Activated naive CD4-positive, alpha-beta T cell treated with anti-CD3 and anti-CD28 coated beads, Interleukin-2, amount 50 U/mL, for 72 hours (primary cell): Measurements from ENCODE around the gene SLC6A11. TPM values are rescaled to one million over a fixed set of nuclear protein-coding genes. Genes with fewer than 3 reads are reported as not detected.

Experiments used
- ATAC-seq, 2 donors: fragments of 150-1000 bp; cut with Tn5 transposase; 2 replicates each; pipeline ENCODE4 v1.10.0; 2021; ENCODE audit warnings: mild to moderate bottlenecking in 2 of 2, moderate library complexity in 2 of 2
- DNase-seq, 2 donors: peaks; one replicate each; pipeline ENCODE4 v3.0.0; 2021 to 2022; ENCODE audit warnings: low spot score in 2 of 2
- H3K27ac Mint-ChIP-seq, 2 donors: one replicate each; pipeline ENCODE4 v1.8.0; 2022; ENCODE audit warnings: mild to moderate bottlenecking in 2 of 2, mixed read lengths in 2 of 2
- H3K36me3 Mint-ChIP-seq, 2 donors: one replicate each; pipeline ENCODE4 v1.8.0; 2022; ENCODE audit warnings: mixed read lengths in 2 of 2
- H3K9me3 Mint-ChIP-seq, 2 donors: one replicate each; pipeline ENCODE4 v1.8.0; 2022; ENCODE audit warnings: mixed read lengths in 2 of 2
- total RNA-seq, 2 donors: library from RNA; stranded (reverse); gene quantifications; one replicate each; pipeline ENCODE4 v1.2.3, GENCODE V29; 2022

The SLC6A11 gene
- total RNA-seq, 2 donors from 2014 or later = not detected

- ATAC-seq = no peak
These were observed 73.4 kb downstream of the SLC6A11 start for GRCh38 chr3:10889206-10889960.

GRCh38 chr3:10890665-10891064 lies 74.6 kb downstream of the SLC6A11 start:
- ATAC-seq = no peak
- Mint-ChIP-seq H3K27ac (no peak overlapping the region), H3K36me3 (peaks cover 6 to 7% of the 10 kb centered on the region in 2 donors), H3K9me3 (peaks cover 6 to 23% of the 10 kb centered on the region in 2 donors)
- no peak for DNase-seq

More at GRCh38 chr3:10889206-10889960, 73.4 kb downstream of the SLC6A11 start:
- Mint-ChIP-seq H3K9me3 (peaks cover 6 to 23% of the 10 kb centered on the region in 2 donors), H3K27ac (no peak overlapping the region), H3K36me3 (peaks cover 6 to 7% of the 10 kb centered on the region in 2 donors)
- DNase-seq = no peak

GRCh38 chr3:10892622-10893021 lies 76.6 kb downstream of the SLC6A11 start:
- no peak for ATAC-seq
- Mint-ChIP-seq H3K36me3 (peaks cover 6 to 7% of the 10 kb centered on the region in 2 donors), H3K9me3 (peaks cover 6 to 28% of the 10 kb centered on the region in 2 donors), H3K27ac (no peak overlapping the region)
- DNase-seq = no peak

- Mint-ChIP-seq H3K27ac (no peak overlapping the region), H3K9me3 (peaks cover 17 to 23% of the 10 kb centered on the region in 2 donors), H3K36me3 (peaks cover 5 to 8% of the 10 kb centered on the region in 2 donors)
- no peak for DNase-seq
- no peak for ATAC-seq
These were observed 85.4 kb downstream of the SLC6A11 start for GRCh38 chr3:10901296-10901945.

GRCh38 chr3:10907262-10907661 lies 91.2 kb downstream of the SLC6A11 start:
- peaks cover 15 to 18% of the 10 kb centered on the region in 2 donors for H3K36me3 Mint-ChIP-seq
- H3K27ac Mint-ChIP-seq = no peak overlapping the region
- no peak for DNase-seq
- ATAC-seq = no peak
- H3K9me3 Mint-ChIP-seq = peaks cover 30 to 34% of the 10 kb centered on the region in 2 donors

- no peak overlapping the region for H3K27ac Mint-ChIP-seq
- H3K36me3 Mint-ChIP-seq = peaks cover 15 to 18% of the 10 kb centered on the region in 2 donors
- peaks cover 30 to 34% of the 10 kb centered on the region in 2 donors for H3K9me3 Mint-ChIP-seq
- DNase-seq (no peak), ATAC-seq (no peak)
These were observed 94.3 kb downstream of the SLC6A11 start for GRCh38 chr3:10910367-10910766.

- ATAC-seq (no peak), DNase-seq (no peak)
- H3K9me3 Mint-ChIP-seq = peaks cover 22 to 26% of the 10 kb centered on the region in 2 donors
- no peak overlapping the region for H3K27ac Mint-ChIP-seq
- peaks cover 9% of the 10 kb centered on the region in 2 donors for H3K36me3 Mint-ChIP-seq
These were observed 95.4 kb downstream of the SLC6A11 start for GRCh38 chr3:10911350-10912002.

- no peak for DNase-seq
- Mint-ChIP-seq H3K36me3 (no peaks in the 10 kb centered on the region), H3K9me3 (peaks cover 12 to 15% of the 10 kb centered on the region in 2 donors), H3K27ac (no peak overlapping the region)
- ATAC-seq = no peak
These were observed 96.8 kb downstream of the SLC6A11 start for GRCh38 chr3:10912786-10913185.

GRCh38 chr3:10915376-10915775 lies 99.3 kb downstream of the SLC6A11 start:
- ATAC-seq (no peak), DNase-seq (no peak)
- Mint-ChIP-seq H3K9me3 (no peaks in the 10 kb centered on the region), H3K36me3 (no peaks in the 10 kb centered on the region), H3K27ac (no peak overlapping the region)

- no peak for ATAC-seq
- Mint-ChIP-seq H3K36me3 (no peaks in the 10 kb centered on the region), H3K9me3 (peaks cover 0 to 4% of the 10 kb centered on the region in 2 donors), H3K27ac (no peak overlapping the region)
- no peak for DNase-seq
These were observed 101.1 kb downstream of the SLC6A11 start for GRCh38 chr3:10917176-10917575.

- ATAC-seq (no peak), DNase-seq (no peak)
- Mint-ChIP-seq H3K9me3 (peaks cover 0 to 4% of the 10 kb centered on the region in 2 donors), H3K27ac (no peak overlapping the region), H3K36me3 (no peaks in the 10 kb centered on the region)
These were observed 102.0 kb downstream of the SLC6A11 start for GRCh38 chr3:10918011-10918410.

- H3K36me3 Mint-ChIP-seq = no peaks in the 10 kb centered on the region
- ATAC-seq = no peak
- H3K27ac Mint-ChIP-seq = no peak overlapping the region
- peaks cover 0 to 4% of the 10 kb centered on the region in 2 donors for H3K9me3 Mint-ChIP-seq
- no peak for DNase-seq
These were observed 103.6 kb downstream of the SLC6A11 start for GRCh38 chr3:10919636-10920035.

- no peaks in the 10 kb centered on the region for H3K36me3 Mint-ChIP-seq
- H3K9me3 Mint-ChIP-seq = peaks cover 0 to 4% of the 10 kb centered on the region in 2 donors
- no peak overlapping the region for H3K27ac Mint-ChIP-seq
- DNase-seq (peak in 1 of 2 donors; percentile 3), ATAC-seq (no peak)
These were observed 109.6 kb downstream of the SLC6A11 start for GRCh38 chr3:10925436-10926255.

GRCh38 chr3:10926256-10926810 lies 110.3 kb downstream of the SLC6A11 start:
- Mint-ChIP-seq H3K9me3 (no peaks in the 10 kb centered on the region), H3K27ac (no peak overlapping the region), H3K36me3 (no peaks in the 10 kb centered on the region)
- peak in 1 of 2 donors; percentile 25 for DNase-seq
- no peak for ATAC-seq

- H3K9me3 Mint-ChIP-seq = no peaks in the 10 kb centered on the region
- DNase-seq = peak in 1 of 2 donors; percentile 23
- ATAC-seq = no peak
- no peaks in the 10 kb centered on the region for H3K36me3 Mint-ChIP-seq
- H3K27ac Mint-ChIP-seq = no peak overlapping the region
These were observed 110.9 kb downstream of the SLC6A11 start for GRCh38 chr3:10926811-10927521.

GRCh38 chr3:10927551-10927950 lies 111.5 kb downstream of the SLC6A11 start:
- H3K27ac Mint-ChIP-seq = no peak overlapping the region
- DNase-seq (peak in 1 of 2 donors; percentile 11), ATAC-seq (no peak)
- no peaks in the 10 kb centered on the region for H3K9me3 Mint-ChIP-seq
- H3K36me3 Mint-ChIP-seq = no peaks in the 10 kb centered on the region
